ENCODE data around the gene SIGMAR1.

Gene SIGMAR1

GRCh38 chr9:34627716-34628655 is 9.6 kb downstream of the SIGMAR1 start:
- ChIA-PET POLR2A (no interaction called here), CTCF (interaction anchor here (1.7 to 10.9 kb wide), 2 partner anchors 10 to 13 kb away, joined by 8 to 274 read pairs; partner anchors contain the start of genes RPP25L and SIGMAR1)
- no peak for DNase-seq (ENCODE audit: low read depth, low spot score)
- no peak overlapping the region for H3K4me3 ChIP-seq (ENCODE audit: low read depth, low read length)
- TF ChIP-seq CTCF (IDR thresholded peaks at IDR 0.05; ENCODE audit: insufficient read depth, low read length, missing control alignments): no peak

GRCh38 chr9:34625186-34625486 is 12.5 kb downstream of the SIGMAR1 start:
- POLR2A ChIA-PET: no interaction called here

GRCh38 chr9:34624475-34625185 is 13.0 kb downstream of the SIGMAR1 start:
- ChIA-PET CTCF (interaction anchor here (1.7 to 5.3 kb wide), 6 partner anchors 8 to 14 kb away, joined by 5 to 138 read pairs (median 14); partner anchors contain the start of genes ARID3C, RPP25L and SIGMAR1), POLR2A (no interaction called here)
- no peak overlapping the region for H3K4me3 ChIP-seq (ENCODE audit: low read depth, low read length)
- TF ChIP-seq CTCF (IDR thresholded peaks at IDR 0.05; ENCODE audit: insufficient read depth, low read length, missing control alignments): no peak
- no peak for DNase-seq (ENCODE audit: low read depth, low spot score)

More at GRCh38 chr9:34625186-34625486, 12.5 kb downstream of the SIGMAR1 start:
- DNase-seq (ENCODE audit: low read depth, low spot score): no peak
- no peak overlapping the region for H3K4me3 ChIP-seq (ENCODE audit: low read depth, low read length)
- CTCF ChIA-PET: interaction anchor here (1.3 to 2.3 kb wide), 8 partner anchors 8 to 124 kb away, joined by 3 to 28 read pairs (median 8); partner anchors contain the start of genes RPP25L and SIGMAR1
- TF ChIP-seq CTCF (IDR thresholded peaks at IDR 0.05; ENCODE audit: insufficient read depth, low read length, missing control alignments): no peak

- no peak overlapping the region for H3K4me3 ChIP-seq (ENCODE audit: low read depth, low read length)
- ChIA-PET CTCF (interaction anchor here (1.2 to 5.3 kb wide), 3 partner anchors 11 to 79 kb away, joined by 3 to 138 read pairs (median 35); partner anchors contain the start of genes ARID3C, RPP25L and SIGMAR1), POLR2A (no interaction called here)
- no peak for TF ChIP-seq CTCF (IDR thresholded peaks at IDR 0.05; ENCODE audit: insufficient read depth, low read length, missing control alignments)
- DNase-seq (ENCODE audit: low read depth, low spot score): no peak
These were observed 14.0 kb downstream of the SIGMAR1 start for GRCh38 chr9:34623374-34624235.

- DNase-seq (ENCODE audit: low read depth, low spot score): peak; percentile 75
- POLR2A ChIA-PET: interaction anchor here (0.9 to 1.5 kb wide), 2 partner anchors 14 to 33 kb away, joined by 3 to 5 read pairs; no protein-coding TSS in a partner anchor
- CTCF ChIA-PET: interaction anchor here (0.6 to 5.3 kb wide), 15 partner anchors 8 to 242 kb away, joined by 3 to 138 read pairs (median 4); partner anchors contain the start of genes ARID3C, RPP25L and SIGMAR1
- no peak for TF ChIP-seq CTCF (IDR thresholded peaks at IDR 0.05; ENCODE audit: insufficient read depth, low read length, missing control alignments)
- H3K4me3 ChIP-seq (ENCODE audit: low read depth, low read length): peak within 1 kb of the TSS; percentile 92
These were observed 17.3 kb downstream of the SIGMAR1 start, which contains the start of gene DCTN3 for GRCh38 chr9:34620061-34620994. DCTN3 (minus strand) TSS chr9:34620495; CDS start chr9:34620464, 31 bp downstream.
